K562 (cell line): ENCODE measurements around the gene HNRNPU. TPM values are rescaled to one million over a fixed set of nuclear protein-coding genes. Genes with fewer than 3 reads are reported as not detected.

Experiments
- CBFA2T2 ChIP-seq: fragments of 450-650 bp; conservative IDR thresholded peaks from 2 replicates; pipeline ENCODE4 v1.6.1; 2017; ENCODE audit warnings: mild to moderate bottlenecking
- CSDE1 ChIP-seq, 2 experiments: fragments of 450-650 bp; IDR thresholded peaks; 2 replicates each; pipeline ENCODE4 v1.6.1; 2016; ENCODE audit warnings: mild to moderate bottlenecking in 1 of 2
- ETS1 ChIP-seq: conservative IDR thresholded peaks from 2 replicates; pipeline ENCODE4 v1.6.1; 2011; ENCODE audit warnings: low read depth, mild to moderate bottlenecking, low read length; ENCODE audit not compliant: control insufficient read depth
- LARP7 ChIP-seq: fragments of 450-650 bp; IDR thresholded peaks from 2 replicates; pipeline ENCODE4 v1.6.1; 2016
- MTA2 ChIP-seq: fragments of 450-650 bp; IDR thresholded peaks from 2 replicates; pipeline ENCODE4 v1.6.1; 2016; ENCODE audit warnings: low read depth
- NCOA1 ChIP-seq: fragments of 450-650 bp; IDR thresholded peaks from 2 replicates; pipeline ENCODE4 v1.6.1; 2016; ENCODE audit warnings: low read depth
- NCOA4 ChIP-seq: fragments of 450-650 bp; IDR thresholded peaks from 2 replicates; pipeline ENCODE4 v1.6.1; 2018; ENCODE audit warnings: mild to moderate bottlenecking; ENCODE audit not compliant: partially characterized antibody
- NFXL1 ChIP-seq: fragments of 450-650 bp; formaldehyde crosslinking; IDR thresholded peaks from 2 replicates; pipeline ENCODE4 v1.4.0; 2021; ENCODE audit warnings: mild to moderate bottlenecking
- POLR2A ChIP-seq: fragments of 450-650 bp; conservative IDR thresholded peaks from 2 replicates; pipeline ENCODE4 v1.6.1; 2016
- RNF219 ChIP-seq: fragments of 250-450 bp; sonication (Bioruptor Pico); IDR thresholded peaks from 2 replicates; pipeline ENCODE4 v1.5.0; 2022; ENCODE audit warnings: mild to moderate bottlenecking
- STAT6 ChIP-seq: sonication (generic); formaldehyde crosslinking; IDR thresholded peaks from 2 replicates; pipeline ENCODE4 v1.8.1; 2023; ENCODE audit warnings: mild to moderate bottlenecking, missing genetic modification reagents
- ZNF217 ChIP-seq: sonication (generic); formaldehyde crosslinking; IDR thresholded peaks from 2 replicates; pipeline ENCODE4 v1.8.0; 2022; ENCODE audit warnings: mild to moderate bottlenecking, missing genetic modification reagents
- ZNF311 ChIP-seq: fragments of 250-450 bp; sonication (Bioruptor Pico); IDR thresholded peaks from 2 replicates; pipeline ENCODE4 v1.4.0; 2020; ENCODE audit warnings: mild to moderate bottlenecking, moderate library complexity
- ZNF384 ChIP-seq: IDR thresholded peaks from 2 replicates; pipeline ENCODE4 v1.6.1; 2012; ENCODE audit warnings: low read depth, low read length, improper control_type of control experiment
- polyA plus RNA-seq, 8 experiments: library from polyadenylated mRNA; depleted of rRNA in 4 of 8; stranded (reverse) in 5 of 8; unstranded in 3 of 8; fragments of >200 nt; fragmentation: Nextera tagmentation in 2 of 8; fragmentation: Illumina TruSeq in 1 of 8; extraction: Ambion mirVana in 2 of 8; extraction: Trizol in 1 of 8; gene quantifications; 2 replicates each; pipeline versions ENCODE4 v1.2.1 to v1.2.3, GENCODE V29; 2011 to 2014; ENCODE audit warnings: inconsistent platforms in 1 of 8, missing spikeins in 1 of 8
- total RNA-seq, 7 experiments: library from RNA; depleted of rRNA in 6 of 7; stranded (reverse); fragments of >200 nt in 6 of 7; fragmentation: Illumina TruSeq in 2 of 7; extraction: Trizol in 2 of 7; gene quantifications; 2 replicates each; pipeline versions ENCODE4 v1.2.1 to v1.2.3, GENCODE V29; 2011 to 2021; ENCODE audit warnings: low replicate concordance in 1 of 7

The HNRNPU gene
- total and polyA plus RNA-seq, 9 of the 15 experiments (the other 6 are each of a cell fraction or from before 2014, with no cell fraction given) = 159 to 777 (median 577) TPM

- no peak for TF ChIP-seq RNF219
- TF ChIP-seq MTA2 = no peak
- TF ChIP-seq CSDE1 (IDR thresholded peaks at IDR 0.05) = 0 out of 4 replicates have a peak, but pooled peaks of 1 of the 2 experiments have one; percentile 22
- no peak for TF ChIP-seq NFXL1 (CRISPR knock-in tag)
- TF ChIP-seq STAT6 (CRISPR knock-in tag) = no peak
- TF ChIP-seq ZNF217 (CRISPR knock-in tag) = no peak
- 0 out of 2 replicates have a peak, but pooled peaks have one; percentile 8 for TF ChIP-seq CBFA2T2
- TF ChIP-seq NCOA1 = 0 out of 2 replicates have a peak, but pooled peaks have one; percentile 8
- peak; percentile 6; the same call in 1 of the 2 replicates for TF ChIP-seq ZNF384
- TF ChIP-seq LARP7 = no peak
- no peak for TF ChIP-seq NCOA4
- TF ChIP-seq ZNF311 (CRISPR knock-in tag) = no peak
- no peak for TF ChIP-seq ETS1
- peak; percentile 32 for TF ChIP-seq POLR2A
Observed at GRCh38 chr1:244862354-244862698, 2.0 kb downstream of the HNRNPU start (continued).
